SK-N-SH (cell line): ENCODE results near the gene CBLB. TPM values are rescaled to one million over a fixed set of nuclear protein-coding genes. Genes with fewer than 3 reads are reported as not detected.

Experiments used
- CTCF ChIA-PET: fragments of 300-600, 350-600 bp; formaldehyde crosslinking; extraction: SDS; loops from one replicate; lab custom pipeline; 2021; lab: Yijun Ruan, JAX
- POLR2A ChIA-PET: fragments of 350-600 bp; sonication (Branson Sonifier 250); formaldehyde crosslinking; extraction: SDS; loops from one replicate; lab custom pipeline; 2020; ENCODE audit warnings: antibody characterized with exemption, inconsistent platforms; lab: Yijun Ruan, JAX
- DNase-seq: peaks from one replicate; pipeline ENCODE4 v3.0.0; 2012
- H2AFZ ChIP-seq: fragments of 200-600 bp; sonication (generic); 2 replicates; pipeline ENCODE4 v1.8.1; 2016; ENCODE audit warnings: antibody characterized with exemption, mild to moderate bottlenecking, low read depth
- H3F3A ChIP-seq: fragments of 200-600 bp; sonication (generic); replicated peaks from 2 replicates; pipeline ENCODE3; 2016; ENCODE audit warnings: antibody characterized with exemption, mild to moderate bottlenecking; ENCODE audit not compliant: insufficient read depth
- H3K27ac ChIP-seq, 2 experiments: fragments of 200-500 bp in 1 of 2; fragments of 200-600 bp in 1 of 2; sonication (Bioruptor generic) in 1 of 2; sonication (generic), shearing (Covaris generic) in 1 of 2; 2 replicates each; pipeline versions ENCODE4 v1.5.1 to v1.6.1; 2014 to 2016; ENCODE audit warnings: low read depth in 2 of 2, inconsistent platforms in 1 of 2, low read length in 1 of 2, mild to moderate bottlenecking in 1 of 2, mixed read lengths in 1 of 2
- H3K27me3 ChIP-seq: fragments of 200-600 bp; sonication (generic), shearing (Covaris generic); 2 replicates; pipeline ENCODE4 v1.6.1; 2016; ENCODE audit warnings: mixed run types; ENCODE audit not compliant: insufficient read depth
- H3K36me3 ChIP-seq, 2 experiments: fragments of 200-500 bp in 1 of 2; fragments of 200-600 bp in 1 of 2; sonication (Bioruptor generic) in 1 of 2; sonication (generic) in 1 of 2; replicated peaks in 1 of 2; 2 replicates each; pipeline versions ENCODE3 to v1.5.1; 2014 to 2016; ENCODE audit warnings: low read length in 1 of 2, mild to moderate bottlenecking in 1 of 2; ENCODE audit not compliant: insufficient read depth in 2 of 2, control insufficient read depth in 1 of 2
- H3K4me1 ChIP-seq, 2 experiments: fragments of 200-500 bp in 1 of 2; fragments of 200-600 bp in 1 of 2; sonication (Bioruptor generic) in 1 of 2; sonication (generic), shearing (Covaris generic) in 1 of 2; 2 replicates each; pipeline versions ENCODE4 v1.5.1 to v1.6.1; 2014 to 2016; ENCODE audit warnings: low read depth in 1 of 2, low read length in 1 of 2, mixed run types in 1 of 2; ENCODE audit not compliant: insufficient read depth in 2 of 2, control insufficient read depth in 1 of 2
- H3K4me2 ChIP-seq: fragments of 200-600 bp; sonication (generic), shearing (Covaris generic); 2 replicates; pipeline ENCODE4 v1.6.1; 2017; ENCODE audit warnings: mixed run types
- H3K4me3 ChIP-seq, 2 experiments: fragments of 200-500 bp in 1 of 2; fragments of 200-600 bp in 1 of 2; sonication (Bioruptor generic) in 1 of 2; sonication (generic), shearing (Covaris generic) in 1 of 2; 2 replicates each; pipeline versions ENCODE4 v1.5.1 to v1.8.1; 2014 to 2016; ENCODE audit warnings: low read depth in 2 of 2, inconsistent platforms in 1 of 2, low read length in 1 of 2, mild to moderate bottlenecking in 1 of 2, mixed read lengths in 1 of 2, moderate library complexity in 1 of 2
- H3K79me2 ChIP-seq: fragments of 200-600 bp; sonication (generic); 2 replicates; pipeline ENCODE4 v1.8.1; 2017; ENCODE audit warnings: mild to moderate bottlenecking; ENCODE audit not compliant: insufficient read depth
- H3K9ac ChIP-seq: fragments of 200-600 bp; sonication (generic); 2 replicates; pipeline ENCODE4 v1.6.1; 2017; ENCODE audit warnings: mixed run types
- H3K9me2 ChIP-seq: fragments of 200-600 bp; sonication (generic); 2 replicates; pipeline ENCODE4 v1.6.1; 2017; ENCODE audit warnings: mixed run types
- H3K9me3 ChIP-seq: fragments of 200-600 bp; sonication (generic); 2 replicates; pipeline ENCODE4 v1.6.1; 2017; ENCODE audit warnings: mixed run types, mild to moderate bottlenecking, moderate library complexity
- H4K20me1 ChIP-seq: fragments of 200-600 bp; sonication (generic); 2 replicates; pipeline ENCODE4 v1.6.1; 2017; ENCODE audit warnings: mild to moderate bottlenecking, mixed run types; ENCODE audit not compliant: insufficient read depth
- CHD2 ChIP-seq: fragments of 150-350 bp; IDR thresholded peaks from 2 replicates; pipeline ENCODE4 v1.6.1; 2018; ENCODE audit warnings: low read length; ENCODE audit not compliant: partially characterized antibody
- CTCF ChIP-seq: fragments of 200-600 bp; sonication (generic); IDR thresholded peaks from 2 replicates; pipeline ENCODE4 v1.6.1; 2017; ENCODE audit warnings: antibody characterized with exemption, mild to moderate bottlenecking, moderate library complexity
- EZH2phosphoT487 ChIP-seq: fragments of 200-600 bp; sonication (generic); IDR thresholded peaks from 2 replicates; pipeline ENCODE4 v1.6.1; 2017; ENCODE audit warnings: low read depth, mixed run types, mild to moderate bottlenecking, antibody characterized with exemption, moderate library complexity, borderline replicate concordance
- FOXM1 ChIP-seq: IDR thresholded peaks from 2 replicates; pipeline ENCODE4 v1.4.0; 2012; ENCODE audit warnings: low read depth, mild to moderate bottlenecking
- IRF3 ChIP-seq: fragments of 150-350 bp; IDR thresholded peaks from 2 replicates; pipeline ENCODE4 v1.6.1; 2016; ENCODE audit warnings: mild to moderate bottlenecking, low read depth, low read length
- JUND ChIP-seq: IDR thresholded peaks from 2 replicates; pipeline ENCODE4 v1.4.0; 2012
- MXI1 ChIP-seq: IDR thresholded peaks from 2 replicates; pipeline ENCODE4 v1.6.1; 2012; ENCODE audit warnings: mild to moderate bottlenecking, low read depth, low read length, improper control_type of control experiment
- POLR2AphosphoS5 ChIP-seq: IDR thresholded peaks from 2 replicates; pipeline ENCODE4 v1.6.1; 2012; ENCODE audit warnings: low read depth, low read length
- RCOR1 ChIP-seq: fragments of 150-350 bp; IDR thresholded peaks from 2 replicates; pipeline ENCODE4 v1.6.1; 2017; ENCODE audit warnings: antibody characterized with exemption, low read length
- RXRA ChIP-seq: IDR thresholded peaks from 2 replicates; pipeline ENCODE4 v1.4.0; 2012; ENCODE audit warnings: low read depth, mild to moderate bottlenecking, borderline replicate concordance
- TAF1 ChIP-seq: IDR thresholded peaks from 2 replicates; pipeline ENCODE4 v1.6.1; 2012; ENCODE audit warnings: low read depth, mild to moderate bottlenecking, low read length, moderate library complexity, borderline replicate concordance
- USF1 ChIP-seq: IDR thresholded peaks from 2 replicates; pipeline ENCODE4 v1.4.0; 2012; ENCODE audit warnings: low read depth, borderline replicate concordance
- ZBTB33 ChIP-seq: IDR thresholded peaks from 2 replicates; pipeline ENCODE4 v1.4.0; 2012; ENCODE audit warnings: low read depth, borderline replicate concordance
- WGBS: methylation state at CpG from one replicate; pipeline ENCODE4 v1.1.6; 2017; ENCODE audit warnings: low lambda C conversion rate; 5-methylcytosine and 5-hydroxymethylcytosine counted together
- polyA plus RNA-seq, 3 experiments: library from polyadenylated mRNA; depleted of rRNA; stranded (reverse); fragments of >200 nt; gene quantifications; 2 replicates each; pipeline ENCODE4 v1.2.3, GENCODE V29; 2012

CBLB gene
- polyA plus RNA-seq, 1 of the 3 experiments (the other 2 are of a cell fraction): 4.4 TPM

- H2AFZ ChIP-seq: no peak overlapping the region
- H3K9ac ChIP-seq: no peak overlapping the region
- TF ChIP-seq TAF1: no peak
- TF ChIP-seq RXRA: no peak
- TF ChIP-seq FOXM1: no peak
- no peak for TF ChIP-seq IRF3
- TF ChIP-seq ZBTB33: no peak
- TF ChIP-seq POLR2AphosphoS5: no peak
- no peak for TF ChIP-seq EZH2phosphoT487
- no peak for TF ChIP-seq MXI1
- no peak for TF ChIP-seq CTCF
- TF ChIP-seq JUND: no peak
- ChIA-PET POLR2A (no interaction called here), CTCF (no interaction called here)
- H3F3A ChIP-seq: peaks cover 3% of the 10 kb centered on the region
- peaks cover 0 to 28% of the 10 kb centered on the region in 2 experiments; a peak in 3 of 4 replicates for H3K4me1 ChIP-seq
- H3K36me3 ChIP-seq: peaks cover 5 to 31% of the 10 kb centered on the region in 2 experiments
- no peaks in the 10 kb centered on the region for H4K20me1 ChIP-seq
- 80% methylated on average over 4 of the region's 4 CpGs for WGBS
- H3K27me3 ChIP-seq: no peaks in the 10 kb centered on the region
- no peak for DNase-seq
- H3K9me3 ChIP-seq: no peaks in the 10 kb centered on the region
- H3K9me2 ChIP-seq: no peaks in the 10 kb centered on the region
- H3K4me3 ChIP-seq: no peak overlapping the region
- H3K79me2 ChIP-seq: peaks cover 28% of the 10 kb centered on the region
- H3K27ac ChIP-seq: no peak overlapping the region
- no peak overlapping the region for H3K4me2 ChIP-seq
Measured at GRCh38 chr3:105832644-105833043, 36.2 kb downstream of the CBLB start.

- ChIA-PET CTCF (no interaction called here), POLR2A (no interaction called here)
- no peaks in the 10 kb centered on the region for H3K9me3 ChIP-seq
- H3K27me3 ChIP-seq: no peaks in the 10 kb centered on the region
- peaks cover 42% of the 10 kb centered on the region for H3K79me2 ChIP-seq
- no peak for DNase-seq
- H3K27ac ChIP-seq: no peak overlapping the region
- TF ChIP-seq USF1 (no peak), FOXM1 (no peak), RCOR1 (no peak), CHD2 (no peak)
- TF ChIP-seq, all 33 proteins: peak for 0
- no peaks in the 10 kb centered on the region for H3K9me2 ChIP-seq
- no peaks in the 10 kb centered on the region for H4K20me1 ChIP-seq
- H3K9ac ChIP-seq: no peak overlapping the region
- WGBS: 90% methylated on average over 2 of the region's 2 CpGs
- H3K4me2 ChIP-seq: no peak overlapping the region
- H3K36me3 ChIP-seq: peaks cover 3 to 28% of the 10 kb centered on the region in 2 experiments
- H3K4me3 ChIP-seq: no peak overlapping the region
- no peak overlapping the region for H2AFZ ChIP-seq
- H3F3A ChIP-seq: peaks cover 3% of the 10 kb centered on the region
- peaks cover 0 to 26% of the 10 kb centered on the region in 2 experiments; a peak in 3 of 4 replicates for H3K4me1 ChIP-seq
Measured at GRCh38 chr3:105830836-105831235, 38.0 kb downstream of the CBLB start.
